GM08714 (cell line): ENCODE measurements around the gene CDC42EP2.
A peak's percentile ranks its signal among the peaks of the same experiment; 100 is the strongest.

ENCODE experiments used
- H3K4me3 ChIP-seq: fragments of 200-500 bp; sonication (Bioruptor generic); 2 replicates; pipeline ENCODE4 v1.5.1; 2014; ENCODE audit warnings: mild to moderate bottlenecking, low read length, inconsistent platforms
- ZNF274 ChIP-seq: IDR thresholded peaks from 2 replicates; pipeline ENCODE4 v1.6.1; 2012; ENCODE audit warnings: mild to moderate bottlenecking, low read depth, low read length

Gene CDC42EP2

GRCh38 chr11:65353376-65353775, 38.7 kb downstream of the CDC42EP2 start:
- TF ChIP-seq ZNF274: no peak
- no peak overlapping the region for H3K4me3 ChIP-seq

- no peak overlapping the region; the same call in 1 of the 2 replicates for H3K4me3 ChIP-seq
- no peak for TF ChIP-seq ZNF274
Measured at GRCh38 chr11:65353900-65354264, 39.2 kb downstream of the CDC42EP2 start.

GRCh38 chr11:65354265-65355012, 39.8 kb downstream of the CDC42EP2 start, which contains the start of gene TIGD3:
TSS of gene TIGD3 (plus strand) at chr11:65354751. CDS start at chr11:65355809, 1,058 bp downstream.
- TF ChIP-seq ZNF274: no peak
- H3K4me3 ChIP-seq: peak within 1 kb of the TSS; percentile 78

GRCh38 chr11:65355013-65355775, 40.5 kb downstream of the CDC42EP2 start:
- peak overlapping the region; percentile 78 for H3K4me3 ChIP-seq
- TF ChIP-seq ZNF274: no peak

- no peak for TF ChIP-seq ZNF274
- no peak overlapping the region; the same call in 1 of the 2 replicates for H3K4me3 ChIP-seq
Measured at GRCh38 chr11:65355776-65356393, 41.2 kb downstream of the CDC42EP2 start.

GRCh38 chr11:65356394-65356972, 41.8 kb downstream of the CDC42EP2 start:
- no peak overlapping the region for H3K4me3 ChIP-seq
- TF ChIP-seq ZNF274: no peak

- no peak overlapping the region for H3K4me3 ChIP-seq
- TF ChIP-seq ZNF274: no peak
Measured at GRCh38 chr11:65357856-65358356, 43.2 kb downstream of the CDC42EP2 start.

- no peak for TF ChIP-seq ZNF274
- no peak overlapping the region; the same call in 1 of the 2 replicates for H3K4me3 ChIP-seq
Measured at GRCh38 chr11:65362320-65362931, 47.8 kb downstream of the CDC42EP2 start.

GRCh38 chr11:65362966-65363365, 48.3 kb downstream of the CDC42EP2 start:
- no peak for TF ChIP-seq ZNF274
- no peak overlapping the region; the same call in 1 of the 2 replicates for H3K4me3 ChIP-seq

GRCh38 chr11:65363770-65364169, 49.1 kb downstream of the CDC42EP2 start:
- no peak for TF ChIP-seq ZNF274
- no peak overlapping the region for H3K4me3 ChIP-seq

GRCh38 chr11:65366340-65366773, 51.7 kb downstream of the CDC42EP2 start:
- H3K4me3 ChIP-seq: no peak overlapping the region
- no peak for TF ChIP-seq ZNF274

GRCh38 chr11:65370659-65371049, 56.0 kb downstream of the CDC42EP2 start:
- H3K4me3 ChIP-seq: no peak overlapping the region
- no peak for TF ChIP-seq ZNF274
